Measurements from ENCODE around the gene OPCML. TPM values are rescaled to one million over a fixed set of nuclear protein-coding genes. Genes with fewer than 3 reads are reported as not detected.
A peak's percentile ranks its signal among the peaks of the same experiment; 100 is the strongest.

OPCML gene
- total and polyA plus RNA-seq, 4 donors = under 0.01 to 0.01 TPM; not detected in 2

GRCh38 chr11:132901638-132902471, 630.4 kb downstream of the OPCML start (continued):
- TF ChIP-seq HNF4A (conservative IDR thresholded peaks at IDR 0.05) (no peak), FOXA2 (IDR thresholded peaks at IDR 0.05) (no peak), EGR1 (IDR thresholded peaks at IDR 0.05; ENCODE audit: low read depth in 2 of 2) (no peak), RXRA (IDR thresholded peaks at IDR 0.05) (no peak)

- peak overlapping the region in 1 of 2 donors; percentile 48 for H3K27ac ChIP-seq (ENCODE audit: low read depth in 1 of 2, low read length in 2 of 2)
- 91% methylated on average over 2 of the region's 2 CpGs for WGBS
- no peak for TF ChIP-seq RAD21 (IDR thresholded peaks at IDR 0.05)
- TF ChIP-seq REST (IDR thresholded peaks at IDR 0.05) = no peak
- no peak for TF ChIP-seq SP1 (IDR thresholded peaks at IDR 0.05)
- TF ChIP-seq EGR1 (IDR thresholded peaks at IDR 0.05; ENCODE audit: low read depth in 2 of 2) = no peak
- TF ChIP-seq ZBTB33 (IDR thresholded peaks at IDR 0.05) = no peak
- no peak for TF ChIP-seq NR2F2 (IDR thresholded peaks at IDR 0.05)
- no peak for TF ChIP-seq YY1 (IDR thresholded peaks at IDR 0.05)
- TF ChIP-seq CTCF (IDR thresholded peaks at IDR 0.05; ENCODE audit: low read depth, low read length, missing input control) = no peak
- TF ChIP-seq FOXA2 (IDR thresholded peaks at IDR 0.05) = no peak
- TF ChIP-seq GABPA (IDR thresholded peaks at IDR 0.05 in 1 of 2, conservative IDR thresholded peaks at IDR 0.05 in 1 of 2) = no peak
- TF ChIP-seq RXRA (IDR thresholded peaks at IDR 0.05) = no peak
- TF ChIP-seq HNF4A (conservative IDR thresholded peaks at IDR 0.05) = no peak
- TF ChIP-seq ATF3 (IDR thresholded peaks at IDR 0.05) = no peak
- no peaks in the 10 kb centered on the region for H3K27me3 ChIP-seq (ENCODE audit: control insufficient read depth in 4 of 4, insufficient read depth in 4 of 4, low read length in 3 of 4)
- no peaks in the 10 kb centered on the region for H3K36me3 ChIP-seq (ENCODE audit: control insufficient read depth in 4 of 4, insufficient read depth in 3 of 4, low read depth in 1 of 4, low read length in 3 of 4)
- H3K9ac ChIP-seq (ENCODE audit: low read depth in 1 of 2, low read length in 2 of 2) = no peak overlapping the region
- DNase-seq (ENCODE audit: low spot score) = no peak
- peaks cover 4 to 24% (median 4%) of the 10 kb centered on the region in 4 donors for H3K4me1 ChIP-seq (ENCODE audit: control insufficient read depth in 4 of 4, insufficient read depth in 4 of 4, low read length in 3 of 4)
- H3K9me3 ChIP-seq (ENCODE audit: control insufficient read depth in 4 of 4, low read length in 3 of 4) = no peaks in the 10 kb centered on the region
- no peak overlapping the region for H3K4me3 ChIP-seq (ENCODE audit: low read depth in 1 of 3, low read length in 3 of 3)
Observed at GRCh38 chr11:132898676-132899075, 633.6 kb downstream of the OPCML start.
